ENCODE results near the gene TMC5. TPM values are rescaled to one million over a fixed set of nuclear protein-coding genes. Genes with fewer than 3 reads are reported as not detected.

TMC5 gene
- total RNA-seq, 1 donor from 2014 or later, result not detected

DNA sequence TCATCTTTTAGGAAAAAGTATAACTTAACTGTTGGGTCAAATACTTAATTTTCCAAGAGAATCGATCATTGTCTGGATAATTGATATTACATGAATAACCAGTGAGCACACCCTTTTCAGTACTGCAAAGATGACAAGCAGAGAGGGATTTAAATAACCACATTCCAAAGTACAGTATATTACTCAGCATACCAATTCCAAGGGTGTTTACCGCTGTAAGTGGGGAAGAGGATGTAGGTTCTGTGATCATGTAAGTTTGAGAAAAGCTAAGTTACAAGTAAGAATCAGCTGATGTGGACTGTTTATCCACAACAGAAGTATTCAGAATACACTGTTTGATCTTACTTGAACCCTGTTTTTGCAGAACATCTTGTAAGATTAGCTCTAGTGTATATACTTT, 98.1 kb downstream of the TMC5 start:
- H3K36me3 ChIP-seq, result peaks cover 7 to 21% of the 10 kb centered on the region in 2 donors
- TF ChIP-seq, protein P1, sequence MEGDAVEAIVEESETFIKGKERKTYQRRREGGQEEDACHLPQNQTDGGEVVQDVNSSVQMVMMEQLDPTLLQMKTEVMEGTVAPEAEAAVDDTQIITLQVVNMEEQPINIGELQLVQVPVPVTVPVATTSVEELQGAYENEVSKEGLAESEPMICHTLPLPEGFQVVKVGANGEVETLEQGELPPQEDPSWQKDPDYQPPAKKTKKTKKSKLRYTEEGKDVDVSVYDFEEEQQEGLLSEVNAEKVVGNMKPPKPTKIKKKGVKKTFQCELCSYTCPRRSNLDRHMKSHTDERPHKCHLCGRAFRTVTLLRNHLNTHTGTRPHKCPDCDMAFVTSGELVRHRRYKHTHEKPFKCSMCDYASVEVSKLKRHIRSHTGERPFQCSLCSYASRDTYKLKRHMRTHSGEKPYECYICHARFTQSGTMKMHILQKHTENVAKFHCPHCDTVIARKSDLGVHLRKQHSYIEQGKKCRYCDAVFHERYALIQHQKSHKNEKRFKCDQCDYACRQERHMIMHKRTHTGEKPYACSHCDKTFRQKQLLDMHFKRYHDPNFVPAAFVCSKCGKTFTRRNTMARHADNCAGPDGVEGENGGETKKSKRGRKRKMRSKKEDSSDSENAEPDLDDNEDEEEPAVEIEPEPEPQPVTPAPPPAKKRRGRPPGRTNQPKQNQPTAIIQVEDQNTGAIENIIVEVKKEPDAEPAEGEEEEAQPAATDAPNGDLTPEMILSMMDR (IDR thresholded peaks at IDR 0.05), result no peak
- no peak for DNase-seq (ENCODE audit: low spot score in 2 of 2)
- no peak overlapping the region for H3K4me3 ChIP-seq
- no peak overlapping the region for H3K27ac ChIP-seq
- intact Hi-C loops (cut with DNase I), result no loop called here
- H3K4me1 ChIP-seq, result peaks cover 6 to 16% of the 10 kb centered on the region in 2 donors
- no peaks in the 10 kb centered on the region for H3K27me3 ChIP-seq
- H3K9me3 ChIP-seq, result no peaks in the 10 kb centered on the region

DNA sequence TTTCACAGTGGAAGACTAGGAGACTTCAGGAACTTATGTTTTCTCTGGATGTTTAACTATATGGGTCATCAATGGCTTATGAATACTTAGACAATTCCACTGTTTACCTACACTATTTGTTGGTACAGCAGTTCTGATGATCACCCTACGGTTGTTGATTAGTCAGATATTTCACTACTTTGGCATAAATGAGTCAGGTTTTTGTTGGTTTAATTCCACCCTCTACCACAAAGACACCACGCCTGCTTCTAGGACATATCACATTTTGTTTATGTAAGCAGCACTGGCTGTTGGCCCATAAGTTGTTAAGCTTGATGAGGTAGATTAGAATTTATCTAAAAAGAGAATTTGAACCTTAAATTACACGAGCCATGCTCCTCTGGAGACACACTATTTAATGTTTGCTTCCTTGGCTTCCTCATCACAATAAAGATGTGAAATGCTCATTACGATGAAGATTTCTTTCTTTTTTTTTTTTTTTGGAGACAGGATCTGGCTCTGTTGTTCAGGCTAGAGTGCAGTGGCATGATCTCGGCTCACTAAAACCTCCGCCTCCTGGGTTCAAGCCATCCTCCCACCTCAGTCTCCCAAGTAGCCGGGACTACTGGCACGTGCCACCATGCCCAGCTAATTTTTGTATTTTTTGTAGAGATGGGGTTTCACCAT, 99.9 kb downstream of the TMC5 start:
- DNase-seq (ENCODE audit: low spot score in 2 of 2), result no peak
- no peaks in the 10 kb centered on the region for H3K9me3 ChIP-seq
- no peak overlapping the region for H3K27ac ChIP-seq
- H3K4me3 ChIP-seq, result no peak overlapping the region
- no peaks in the 10 kb centered on the region for H3K27me3 ChIP-seq
- H3K36me3 ChIP-seq, result peaks cover 7 to 14% of the 10 kb centered on the region in 2 donors
- peaks cover 6 to 21% of the 10 kb centered on the region in 2 donors for H3K4me1 ChIP-seq
- intact Hi-C loops (cut with DNase I), result no loop called here
- TF ChIP-seq, protein P1 (IDR thresholded peaks at IDR 0.05), result no peak

DNA sequence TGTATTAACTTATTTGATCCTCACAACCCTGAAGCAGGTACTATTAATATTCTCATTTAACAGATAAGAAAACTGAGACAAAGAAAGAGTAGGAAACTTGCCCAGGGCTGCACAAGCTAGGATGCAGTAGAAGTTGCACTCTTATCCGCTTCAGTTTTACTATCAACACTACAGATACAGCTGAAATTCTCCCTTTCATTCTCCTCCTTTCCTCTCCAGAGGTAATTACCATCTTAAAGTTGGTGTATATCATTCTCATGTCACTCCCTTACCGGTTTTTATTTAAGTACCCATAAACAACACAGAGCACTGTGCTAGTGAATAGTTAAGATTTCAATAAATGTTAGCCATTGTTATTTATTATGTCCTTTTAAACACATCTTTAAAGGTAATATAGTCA, 100.7 kb downstream of the TMC5 start:
- no peaks in the 10 kb centered on the region for H3K27me3 ChIP-seq
- intact Hi-C loops (cut with DNase I), result no loop called here
- TF ChIP-seq, protein P1 (IDR thresholded peaks at IDR 0.05), result no peak
- H3K4me1 ChIP-seq, result peaks cover 6 to 26% of the 10 kb centered on the region in 2 donors
- no peak overlapping the region for H3K4me3 ChIP-seq
- no peaks in the 10 kb centered on the region for H3K9me3 ChIP-seq
- peaks cover 7 to 14% of the 10 kb centered on the region in 2 donors for H3K36me3 ChIP-seq
- DNase-seq (ENCODE audit: low spot score in 2 of 2), result no peak
- H3K27ac ChIP-seq, result no peak overlapping the region

DNA sequence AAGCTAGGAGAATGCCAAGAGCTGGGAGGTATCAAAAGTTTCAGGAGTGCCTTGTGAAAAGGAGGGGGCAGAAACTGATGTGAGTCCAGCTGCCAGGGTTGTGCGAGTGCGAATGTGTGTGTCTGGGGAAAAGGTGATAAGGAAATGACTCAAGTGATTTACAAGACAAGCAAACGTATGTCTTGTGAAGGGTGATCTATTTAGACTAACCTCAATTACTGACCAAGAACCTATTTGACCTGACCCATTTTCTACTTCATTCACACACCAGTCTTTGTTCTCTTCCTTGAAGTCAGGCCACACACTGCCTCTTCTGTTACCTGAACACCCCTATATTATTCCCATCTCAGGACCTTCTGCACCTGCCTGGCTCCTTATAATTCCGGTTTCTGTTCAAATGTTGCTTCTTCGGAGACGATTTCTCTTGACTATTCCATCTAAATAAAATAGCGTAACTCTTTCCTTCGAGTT, 103.2 kb downstream of the TMC5 start:
- H3K36me3 ChIP-seq, result peaks cover 7 to 10% of the 10 kb centered on the region in 2 donors
- TF ChIP-seq, protein P1 (IDR thresholded peaks at IDR 0.05), result no peak
- intact Hi-C loops (cut with DNase I), result loop anchor here (5.0 kb wide), 1 partner anchor 434 kb away; no protein-coding TSS in a partner anchor
- DNase-seq (ENCODE audit: low spot score in 2 of 2), result no peak
- peak overlapping the region; percentile 82 to 89 for H3K4me3 ChIP-seq
- peaks cover 6 to 31% of the 10 kb centered on the region in 2 donors for H3K4me1 ChIP-seq
- H3K27ac ChIP-seq, result peak overlapping the region; percentile 85 to 91
- no peaks in the 10 kb centered on the region for H3K27me3 ChIP-seq
- no peaks in the 10 kb centered on the region for H3K9me3 ChIP-seq

DNA sequence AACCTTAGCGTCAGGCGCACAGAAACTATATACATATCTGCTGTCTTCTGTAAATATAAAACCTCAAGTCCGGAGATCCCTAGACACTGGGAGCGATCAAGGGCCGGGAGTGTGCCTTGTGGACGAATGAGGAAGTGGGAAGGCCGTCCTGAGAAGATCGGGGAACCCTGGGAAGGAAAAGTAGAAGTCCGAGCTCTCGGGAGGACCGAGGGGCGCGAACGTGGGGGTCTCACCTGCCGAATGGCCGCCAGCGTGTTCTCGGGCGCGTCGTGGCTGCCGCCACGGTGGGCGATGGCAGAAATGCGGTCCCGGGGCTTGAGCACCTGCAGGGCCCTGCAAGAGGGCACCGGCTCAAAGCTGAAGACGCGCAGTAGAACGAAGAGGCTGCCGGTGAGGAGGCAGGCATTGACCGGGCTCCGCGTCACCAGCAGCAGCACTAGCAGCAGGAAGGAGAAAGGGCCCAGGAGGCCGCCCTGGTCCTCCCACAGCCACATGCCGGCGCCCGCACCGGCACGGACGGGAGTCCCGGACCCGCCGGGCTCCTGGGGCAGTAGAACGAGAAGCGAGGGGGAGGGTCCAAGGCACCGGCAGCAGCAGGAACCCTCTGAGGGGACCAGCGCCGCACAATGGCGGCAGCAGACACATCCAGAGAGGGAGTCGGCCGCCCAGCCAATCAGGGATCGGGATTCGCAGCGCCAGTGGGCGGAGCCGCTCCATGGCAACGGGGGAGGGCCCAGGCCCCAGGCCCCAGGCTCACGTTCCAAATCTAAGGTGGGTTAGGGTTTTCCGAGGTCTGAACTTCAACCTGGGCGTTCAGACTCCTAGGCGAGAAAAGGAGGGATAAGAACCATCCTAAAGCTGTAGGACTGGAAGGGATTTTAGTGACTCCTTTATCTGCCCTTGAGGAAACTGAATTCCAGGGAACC, 104.1 kb downstream of the TMC5 start, which contains the start of gene GDE1:
TSS of gene GDE1 (minus strand) at position 628 of the 926 bp plus-strand sequence. CDS start at position 494, 134 bp downstream.
- H3K27ac ChIP-seq, result peak within 1 kb of the TSS; percentile 85 to 91
- peaks cover 1 to 2% of the 10 kb centered on the region in 2 donors for H3K36me3 ChIP-seq
- DNase-seq (ENCODE audit: low spot score in 2 of 2), result peak; percentile 82 to 97
- no peaks in the 10 kb centered on the region for H3K9me3 ChIP-seq
- TF ChIP-seq, protein P1 (IDR thresholded peaks at IDR 0.05), result peak; percentile 17 to 55 (median 50)
- peak within 1 kb of the TSS; percentile 82 to 89 for H3K4me3 ChIP-seq
- no peaks in the 10 kb centered on the region for H3K27me3 ChIP-seq
- peaks cover 6 to 31% of the 10 kb centered on the region in 2 donors for H3K4me1 ChIP-seq
- intact Hi-C loops (cut with DNase I), result loop anchor here (1.0 to 5.0 kb wide), 6 partner anchors 34 to 721 kb away; partner anchors contain the start of genes ARL6IP1, COQ7 and VPS35L

Measured in ascending aorta (tissue), 2 donors.